DND-41 (cell line): ENCODE measurements around the gene AHRR.

Experiments
- ATAC-seq: fragments of 200-7000 bp; cut with Tn5 transposase; 3 replicates; pipeline ENCODE4 v1.9.1; 2021; ENCODE audit warnings: low read depth; ENCODE audit not compliant: insufficient read depth
- DNase-seq: peaks from one replicate; pipeline ENCODE4 v3.0.0-alpha.2; 2020
- H2AFZ ChIP-seq: 2 replicates; pipeline ENCODE4 v1.6.0; 2012; ENCODE audit warnings: low read depth, low read length
- H3K27ac ChIP-seq: 2 replicates; pipeline ENCODE4 v1.5.1; 2012; ENCODE audit warnings: low read length, inconsistent platforms
- H3K27me3 ChIP-seq: fragments of 200-600 bp; sonication (generic); 2 replicates; pipeline ENCODE4 v1.6.0; 2012; ENCODE audit warnings: low read length, mild to moderate bottlenecking, inconsistent platforms; ENCODE audit not compliant: insufficient read depth, poor library complexity
- H3K36me3 ChIP-seq: 2 replicates; pipeline ENCODE4 v1.5.1; 2012; ENCODE audit warnings: low read length, inconsistent platforms; ENCODE audit not compliant: insufficient read depth
- H3K4me1 ChIP-seq: 2 replicates; pipeline ENCODE4 v1.5.1; 2012; ENCODE audit warnings: mild to moderate bottlenecking, low read length; ENCODE audit not compliant: insufficient read depth
- H3K4me2 ChIP-seq: 2 replicates; pipeline ENCODE4 v1.6.0; 2012; ENCODE audit warnings: mild to moderate bottlenecking, moderate library complexity, low read length, inconsistent platforms; ENCODE audit not compliant: insufficient read depth
- H3K4me3 ChIP-seq, 2 experiments: fragments of 200-600 bp in 1 of 2; shearing (Covaris generic) in 1 of 2; 2 replicates each; pipeline ENCODE4 v1.5.1; 2012 to 2016; ENCODE audit warnings: inconsistent platforms in 2 of 2, low read length in 2 of 2, mild to moderate bottlenecking in 2 of 2, low read depth in 1 of 2, moderate library complexity in 1 of 2
- H3K79me2 ChIP-seq: 2 replicates; pipeline ENCODE4 v1.6.0; 2012; ENCODE audit warnings: low read length, inconsistent platforms; ENCODE audit not compliant: insufficient read depth
- H3K9ac ChIP-seq: 2 replicates; pipeline ENCODE4 v1.6.0; 2012; ENCODE audit warnings: low read depth, mild to moderate bottlenecking, inconsistent platforms, low read length, moderate library complexity
- H3K9me3 ChIP-seq: 2 replicates; pipeline ENCODE4 v1.5.1; 2012; ENCODE audit warnings: low read length, moderate library complexity, mild to moderate bottlenecking, inconsistent platforms; ENCODE audit not compliant: insufficient read depth, severe bottlenecking
- H4K20me1 ChIP-seq: 2 replicates; pipeline ENCODE4 v1.6.0; 2012; ENCODE audit warnings: low read length; ENCODE audit not compliant: insufficient read depth
- EZH2 ChIP-seq: IDR thresholded peaks from 3 replicates; pipeline ENCODE4 v1.6.1; 2012; ENCODE audit warnings: borderline replicate concordance, low read depth, mild to moderate bottlenecking, moderate library complexity, low read length, inconsistent platforms; ENCODE audit not compliant: severe bottlenecking
- TF ChIP-seq, protein P1 (sequence below): IDR thresholded peaks from 2 replicates; pipeline ENCODE4 v1.5.1; 2012; ENCODE audit warnings: borderline replicate concordance, low read length, moderate library complexity, mild to moderate bottlenecking; ENCODE audit not compliant: poor library complexity, severe bottlenecking; ENCODE audit errors: extremely low read depth

The AHRR gene

DNA sequence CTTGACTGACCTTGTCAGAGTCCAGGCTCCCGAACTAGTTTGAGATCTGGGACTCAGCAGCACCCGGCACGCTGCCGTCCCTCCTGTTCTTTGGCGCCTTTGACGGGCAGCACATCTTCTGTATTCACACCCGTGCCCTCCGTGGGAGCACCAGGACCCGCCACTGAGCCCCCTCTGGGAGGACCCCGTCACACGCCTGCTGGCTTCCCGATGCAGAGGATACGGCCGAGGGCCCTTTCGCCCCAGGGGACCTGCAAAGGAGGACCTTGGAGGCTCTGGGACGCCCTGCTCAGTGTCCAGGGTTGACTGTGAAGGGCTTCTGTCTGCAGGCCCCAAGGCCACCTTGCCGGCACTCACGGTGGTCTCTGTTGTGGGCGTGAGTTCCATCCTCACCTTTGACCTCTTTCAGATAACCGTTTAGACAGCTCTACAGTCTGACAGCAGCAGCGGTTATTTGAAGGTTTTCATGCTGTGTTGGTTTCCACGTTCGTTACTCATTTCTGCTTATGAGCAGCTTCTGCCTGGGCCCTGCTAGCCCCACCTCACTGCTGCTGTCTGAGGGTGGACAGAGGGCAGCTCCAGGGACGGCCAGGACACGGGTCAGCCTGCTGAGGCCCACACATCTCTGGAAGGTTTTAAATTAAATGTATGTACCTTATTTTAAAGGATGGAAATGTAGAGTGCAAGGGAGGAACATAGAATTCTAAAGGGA lies 108.9 kb downstream of the AHRR start:
- H3K36me3 ChIP-seq: no peaks in the 10 kb centered on the region
- H3K9me3 ChIP-seq: no peaks in the 10 kb centered on the region
- no peaks in the 10 kb centered on the region for H3K27me3 ChIP-seq
- DNase-seq (no peak), ATAC-seq (no peak)
- no peaks in the 10 kb centered on the region for H3K4me1 ChIP-seq
- H3K4me2 ChIP-seq: no peak overlapping the region
- H3K9ac ChIP-seq: no peak overlapping the region
- no peak overlapping the region for H3K27ac ChIP-seq
- TF ChIP-seq, protein P1, sequence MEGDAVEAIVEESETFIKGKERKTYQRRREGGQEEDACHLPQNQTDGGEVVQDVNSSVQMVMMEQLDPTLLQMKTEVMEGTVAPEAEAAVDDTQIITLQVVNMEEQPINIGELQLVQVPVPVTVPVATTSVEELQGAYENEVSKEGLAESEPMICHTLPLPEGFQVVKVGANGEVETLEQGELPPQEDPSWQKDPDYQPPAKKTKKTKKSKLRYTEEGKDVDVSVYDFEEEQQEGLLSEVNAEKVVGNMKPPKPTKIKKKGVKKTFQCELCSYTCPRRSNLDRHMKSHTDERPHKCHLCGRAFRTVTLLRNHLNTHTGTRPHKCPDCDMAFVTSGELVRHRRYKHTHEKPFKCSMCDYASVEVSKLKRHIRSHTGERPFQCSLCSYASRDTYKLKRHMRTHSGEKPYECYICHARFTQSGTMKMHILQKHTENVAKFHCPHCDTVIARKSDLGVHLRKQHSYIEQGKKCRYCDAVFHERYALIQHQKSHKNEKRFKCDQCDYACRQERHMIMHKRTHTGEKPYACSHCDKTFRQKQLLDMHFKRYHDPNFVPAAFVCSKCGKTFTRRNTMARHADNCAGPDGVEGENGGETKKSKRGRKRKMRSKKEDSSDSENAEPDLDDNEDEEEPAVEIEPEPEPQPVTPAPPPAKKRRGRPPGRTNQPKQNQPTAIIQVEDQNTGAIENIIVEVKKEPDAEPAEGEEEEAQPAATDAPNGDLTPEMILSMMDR: no peak
- no peak for TF ChIP-seq EZH2
- H2AFZ ChIP-seq: no peak overlapping the region
- no peaks in the 10 kb centered on the region for H3K79me2 ChIP-seq
- H4K20me1 ChIP-seq: no peaks in the 10 kb centered on the region
- no peak overlapping the region for H3K4me3 ChIP-seq

DNA sequence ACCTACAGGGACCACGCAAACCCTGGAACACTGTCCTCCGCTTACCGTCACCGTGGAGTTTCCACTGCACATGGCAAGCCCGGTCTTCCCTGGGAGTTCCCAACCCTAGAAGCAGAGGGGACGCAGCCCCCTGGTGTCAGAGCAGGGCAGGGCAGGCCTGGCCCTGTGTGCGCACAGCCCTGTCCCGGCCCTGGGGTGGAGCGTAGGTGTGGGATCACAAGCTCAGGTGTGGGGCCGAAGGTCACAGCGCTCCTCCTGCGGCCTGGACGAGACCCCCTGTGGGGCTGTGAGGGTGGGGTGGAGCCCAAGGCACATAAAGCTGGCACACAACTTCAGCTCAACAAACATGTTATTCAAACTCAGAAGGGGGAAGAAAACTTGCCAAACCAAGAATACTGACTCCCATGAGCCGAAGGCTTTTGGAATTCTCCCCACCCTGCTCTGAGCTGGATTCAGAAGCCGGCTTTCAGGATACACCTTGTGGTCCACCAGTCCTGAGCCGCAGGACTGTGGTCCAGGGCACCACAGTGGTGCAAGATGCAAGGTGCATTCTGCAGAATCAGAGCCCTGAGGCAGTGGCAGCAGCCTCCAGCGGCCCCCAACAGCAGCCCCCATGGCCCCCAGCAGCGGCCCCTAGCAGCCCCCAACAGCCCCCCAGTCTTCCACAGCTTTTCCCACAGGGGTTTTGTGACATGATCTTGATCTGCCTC lies 109.6 kb downstream of the AHRR start:
- Histone ChIP-seq H3K4me3 (no peak overlapping the region), H3K9ac (no peak overlapping the region), H3K4me2 (no peak overlapping the region)

DNA sequence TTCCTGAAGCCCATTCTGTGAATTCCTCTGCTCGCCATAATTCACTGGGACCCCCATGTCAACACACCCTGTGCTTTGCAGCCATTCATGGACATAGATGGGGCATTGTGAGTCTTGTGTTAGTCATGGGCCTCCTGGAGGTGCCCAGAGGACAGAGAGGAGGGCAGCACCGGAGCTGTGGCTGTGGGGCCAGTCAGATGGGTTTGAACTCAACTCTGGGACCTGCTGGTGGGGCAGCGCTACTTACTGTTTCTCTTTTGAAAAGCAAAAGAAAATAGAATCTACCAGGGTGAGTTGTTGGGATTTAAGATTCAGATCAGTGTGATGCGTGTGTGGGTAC lies 110.2 kb downstream of the AHRR start:
- no peak overlapping the region for H2AFZ ChIP-seq
- no peak overlapping the region for H3K27ac ChIP-seq
- no peaks in the 10 kb centered on the region for H3K79me2 ChIP-seq
- H3K36me3 ChIP-seq: no peaks in the 10 kb centered on the region
- no peak overlapping the region for H3K4me3 ChIP-seq
- TF ChIP-seq EZH2: no peak
- TF ChIP-seq, protein P1: no peak
- H4K20me1 ChIP-seq: no peaks in the 10 kb centered on the region
- no peaks in the 10 kb centered on the region for H3K4me1 ChIP-seq
- H3K4me2 ChIP-seq: no peak overlapping the region
- no peaks in the 10 kb centered on the region for H3K9me3 ChIP-seq
- no peak overlapping the region for H3K9ac ChIP-seq
- ATAC-seq: no peak
- no peak for DNase-seq
- H3K27me3 ChIP-seq: no peaks in the 10 kb centered on the region

More for the DNA sequence above, 109.6 kb downstream of the AHRR start:
- peak; percentile 96 for ATAC-seq
- no peak for TF ChIP-seq EZH2
- TF ChIP-seq, protein P1: peak; percentile 91
- Histone ChIP-seq H3K9me3 (no peaks in the 10 kb centered on the region), H4K20me1 (no peaks in the 10 kb centered on the region), H2AFZ (no peak overlapping the region), H3K36me3 (no peaks in the 10 kb centered on the region), H3K4me1 (no peaks in the 10 kb centered on the region), H3K27ac (no peak overlapping the region), H3K79me2 (no peaks in the 10 kb centered on the region), H3K27me3 (no peaks in the 10 kb centered on the region)
- DNase-seq: peak; percentile 64
